D721Med (cell line): Measurements from ENCODE around the gene FUOM.
"Not testable (repeated sequence)": the region's sequence is repeated elsewhere in the genome, so short reads cannot be mapped to it uniquely, and the experiment has no call there.

Experiments
- DNase-seq: peaks from one replicate; pipeline ENCODE4 v3.0.0; 2011; ENCODE audit warnings: low spot score; ENCODE audit not compliant: insufficient read length
- FAIRE-seq: peaks from 2 replicates; lab custom pipeline; 2011; peaks lifted over from hg19 to GRCh38; lab: Jason Lieb, UNC
- CTCF ChIP-seq: IDR thresholded peaks from 2 replicates; pipeline ENCODE4 v1.5.1; 2012; ENCODE audit warnings: mild to moderate bottlenecking, control low read depth; ENCODE audit not compliant: insufficient read depth; ENCODE audit errors: missing control alignments

Gene FUOM

GRCh38 chr10:133378251-133379096 lies 20.7 kb upstream of the FUOM start:
- FAIRE-seq (no peak), DNase-seq (no peak)
- no peak for TF ChIP-seq CTCF

GRCh38 chr10:133377818-133378250 lies 20.0 kb upstream of the FUOM start:
- FAIRE-seq: no peak
- no peak for TF ChIP-seq CTCF

GRCh38 chr10:133377025-133377817 lies 19.4 kb upstream of the FUOM start:
- no peak for TF ChIP-seq CTCF
- no peak for FAIRE-seq
- no peak for DNase-seq

More at GRCh38 chr10:133377818-133378250, 20.0 kb upstream of the FUOM start:
- DNase-seq: no peak

GRCh38 chr10:133376183-133376582 lies 18.4 kb upstream of the FUOM start:
- not testable (repeated sequence) for FAIRE-seq, DNase-seq

- FAIRE-seq (no peak), DNase-seq (no peak)
- TF ChIP-seq CTCF: no peak
Observed at GRCh38 chr10:133375357-133376115, 17.7 kb upstream of the FUOM start.

- TF ChIP-seq CTCF: no peak
- DNase-seq (peak; percentile 95), FAIRE-seq (no peak)
Observed at GRCh38 chr10:133373174-133374090, 15.6 kb upstream of the FUOM start, which contains the start of gene ECHS1. Gene ECHS1 (minus strand): TSS chr10:133373354. CDS start chr10:133373333, 21 bp downstream.
